ENCODE data around the gene FAM3B.

FAM3B gene

DNA sequence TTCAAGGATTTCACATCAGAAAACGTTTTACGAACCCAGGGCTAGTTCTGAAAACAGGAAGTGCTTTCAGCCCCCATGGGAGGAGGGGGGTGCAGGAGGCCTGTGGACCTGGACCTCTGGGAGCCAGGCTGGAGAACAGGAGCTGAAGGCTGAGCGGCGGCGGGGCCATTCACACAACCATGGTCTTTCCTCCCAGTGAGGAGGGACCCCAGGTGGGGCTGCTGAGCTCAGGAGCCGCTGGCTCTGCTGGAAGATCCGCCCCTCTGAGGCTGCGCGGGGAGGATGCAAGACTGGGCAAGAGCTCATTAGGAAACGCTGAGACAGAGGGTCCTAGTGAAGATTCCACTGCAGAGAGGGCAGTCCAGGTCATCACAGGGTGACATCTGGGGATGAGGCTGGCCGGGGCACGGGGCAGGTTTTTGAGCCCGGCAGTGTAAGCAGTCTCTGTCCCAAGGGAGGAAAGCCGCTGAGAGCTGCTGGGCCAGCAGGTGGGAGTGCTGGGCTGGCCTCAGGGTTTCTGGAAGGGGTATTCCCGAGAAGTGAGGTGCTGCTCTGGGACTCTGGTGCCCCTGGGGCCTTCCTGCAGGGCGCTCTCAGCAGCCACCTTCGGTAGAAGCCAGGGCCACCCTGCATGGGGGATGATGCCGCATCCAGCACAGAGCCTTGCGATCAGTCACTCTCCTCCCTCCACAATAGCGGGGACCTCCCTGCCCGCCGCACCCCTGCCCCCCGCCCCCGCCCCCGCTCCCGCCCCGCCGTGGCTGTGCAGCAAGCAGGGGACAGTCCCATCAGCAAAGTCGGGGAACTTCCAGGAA, 52.7 kb downstream of the FAM3B start:
- in situ Hi-C loops (cut with HindIII; ENCODE audit: low pct_unique_long_range_greater_than_20kb, low sequenced_read_pairs): no loop called here
- no peak for DNase-seq (ENCODE audit: low read depth in 1 of 2, low spot score in 1 of 2)
- no peak for TF ChIP-seq JUND (IDR thresholded peaks at IDR 0.05; ENCODE audit: low read depth)

DNA sequence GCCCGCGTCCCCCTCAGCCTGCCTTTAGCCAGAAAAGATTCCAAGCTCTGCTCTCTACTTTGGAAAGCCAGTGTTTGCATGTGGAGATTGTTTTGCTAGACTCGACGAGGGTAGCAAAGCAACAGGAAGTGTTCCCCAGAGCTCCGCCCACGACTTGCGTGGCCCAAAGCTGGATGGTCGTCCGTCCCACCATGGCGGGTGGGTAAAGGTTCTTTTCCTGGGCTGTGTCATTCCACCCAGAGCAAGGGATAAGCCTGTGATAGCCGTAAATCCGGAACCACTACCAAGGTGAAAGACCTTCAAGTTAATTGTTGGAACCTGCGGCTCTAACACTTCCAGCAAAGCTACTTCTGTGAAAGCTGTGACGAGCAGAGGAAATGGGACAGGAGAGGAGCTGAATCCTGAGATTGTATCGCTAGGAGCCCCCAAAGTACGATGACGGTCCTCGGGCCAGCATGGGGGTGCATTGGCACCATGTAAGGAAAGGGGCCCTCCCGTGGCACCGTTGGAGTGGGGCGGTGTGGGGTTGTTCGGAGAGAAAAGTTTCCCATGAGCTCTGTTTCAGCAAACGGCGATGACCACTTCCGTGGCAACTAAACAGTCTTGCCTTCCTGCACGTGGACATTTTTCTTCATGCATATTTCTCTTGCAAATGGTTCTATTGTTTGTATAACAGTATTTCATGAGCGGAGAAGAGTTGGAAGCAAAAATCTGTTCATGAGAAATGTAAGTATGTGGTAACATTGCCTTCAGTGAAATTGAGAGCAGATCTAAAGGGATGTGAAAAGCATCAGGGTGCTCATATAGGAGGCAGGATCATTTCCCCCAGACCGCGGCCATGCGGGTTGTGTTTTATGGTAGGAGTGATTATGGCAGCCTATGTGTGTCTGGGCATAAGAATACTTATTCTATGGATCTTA, 53.6 kb downstream of the FAM3B start:
- in situ Hi-C loops (cut with HindIII; ENCODE audit: low pct_unique_long_range_greater_than_20kb, low sequenced_read_pairs): no loop called here
- DNase-seq (ENCODE audit: low read depth in 1 of 2, low spot score in 1 of 2): no peak

DNA sequence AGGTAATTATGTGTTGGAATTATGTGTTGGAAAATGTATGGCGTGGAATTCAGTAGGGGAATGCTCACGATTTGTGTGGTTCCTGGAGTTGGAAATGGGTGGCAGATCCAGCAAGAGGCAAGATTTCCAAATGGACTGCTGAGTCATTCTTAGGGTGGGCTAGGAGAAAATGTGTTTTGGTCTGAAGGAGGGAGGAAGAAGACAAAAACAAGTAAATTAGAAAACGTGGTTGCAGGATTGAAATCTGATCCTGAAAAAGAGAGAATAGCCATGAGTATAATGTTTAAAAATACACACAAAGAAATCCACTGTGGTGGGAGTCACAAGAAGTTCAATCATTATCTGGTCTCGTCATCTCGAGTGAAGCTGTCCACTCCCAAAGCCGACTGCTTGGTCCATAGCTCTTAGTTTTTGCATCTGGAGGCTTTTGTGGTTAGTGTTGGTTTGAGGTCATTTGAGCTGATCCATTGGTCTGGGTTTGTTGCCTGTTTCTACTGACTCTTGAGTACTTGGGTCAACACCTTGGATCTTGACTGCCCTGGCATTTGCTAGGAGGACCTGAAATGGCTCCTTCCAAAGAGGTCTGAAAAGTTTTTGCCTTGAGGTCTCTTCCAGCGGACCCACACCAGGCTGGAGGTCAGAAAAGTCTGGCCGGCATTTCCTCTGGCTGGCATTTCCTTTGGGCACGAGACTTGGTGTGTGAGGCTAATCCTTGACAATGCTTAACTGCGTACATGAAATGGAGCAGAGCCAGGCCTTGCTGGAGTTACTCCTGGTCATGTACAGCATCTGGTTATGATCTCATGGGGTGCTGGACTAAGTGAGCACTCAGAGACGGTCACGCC, 54.5 kb downstream of the FAM3B start:
- DNase-seq (ENCODE audit: low read depth in 1 of 2, low spot score in 1 of 2): no peak
- TF ChIP-seq JUND (IDR thresholded peaks at IDR 0.05; ENCODE audit: low read depth): no peak
- in situ Hi-C loops (cut with HindIII; ENCODE audit: low pct_unique_long_range_greater_than_20kb, low sequenced_read_pairs): no loop called here

More for the DNA sequence above, 53.6 kb downstream of the FAM3B start:
- no peak for TF ChIP-seq JUND (IDR thresholded peaks at IDR 0.05; ENCODE audit: low read depth)

DNA sequence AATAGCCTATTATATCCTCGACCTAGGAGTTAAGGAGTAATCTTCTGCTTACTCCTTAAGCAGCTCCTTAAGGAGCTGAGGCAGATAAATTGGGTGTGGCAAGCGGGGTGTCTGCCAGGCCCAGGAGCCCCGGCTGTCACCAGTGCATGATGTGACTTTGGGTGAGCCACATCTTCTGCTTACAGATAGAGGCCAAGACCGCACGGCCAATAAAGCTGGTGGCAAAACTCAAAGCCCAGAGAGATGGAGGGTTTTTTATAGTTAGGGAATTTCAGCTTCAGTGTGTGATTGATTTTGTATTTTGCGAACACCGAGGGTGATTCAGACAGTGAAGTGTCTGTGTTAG, 55.1 kb downstream of the FAM3B start:
- no peak for DNase-seq (ENCODE audit: low read depth in 1 of 2, low spot score in 1 of 2)
- TF ChIP-seq JUND (IDR thresholded peaks at IDR 0.05; ENCODE audit: low read depth): no peak
- in situ Hi-C loops (cut with HindIII; ENCODE audit: low pct_unique_long_range_greater_than_20kb, low sequenced_read_pairs): no loop called here

DNA sequence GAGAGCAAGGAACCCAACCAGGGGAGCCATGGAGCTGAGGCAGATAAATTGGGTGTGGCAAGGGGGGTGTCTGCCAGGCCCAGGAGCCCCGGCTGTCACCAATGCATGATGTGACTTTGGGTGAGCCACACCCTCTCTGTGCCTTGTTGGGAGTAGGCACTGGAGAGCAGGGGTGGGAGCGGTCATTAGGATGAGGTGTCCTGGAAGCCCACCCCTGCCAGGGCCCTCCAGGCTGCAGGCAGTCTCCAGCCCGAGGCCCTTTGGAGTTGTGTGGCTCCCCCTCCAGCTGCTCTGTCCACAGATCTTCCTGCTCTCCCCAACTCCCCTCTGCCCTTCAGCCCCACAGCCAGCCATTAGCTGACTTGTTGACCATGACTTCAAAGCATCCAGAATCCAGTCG, 56.7 kb downstream of the FAM3B start:
- in situ Hi-C loops (cut with HindIII; ENCODE audit: low pct_unique_long_range_greater_than_20kb, low sequenced_read_pairs): no loop called here
- no peak for TF ChIP-seq JUND (IDR thresholded peaks at IDR 0.05; ENCODE audit: low read depth)

DNA sequence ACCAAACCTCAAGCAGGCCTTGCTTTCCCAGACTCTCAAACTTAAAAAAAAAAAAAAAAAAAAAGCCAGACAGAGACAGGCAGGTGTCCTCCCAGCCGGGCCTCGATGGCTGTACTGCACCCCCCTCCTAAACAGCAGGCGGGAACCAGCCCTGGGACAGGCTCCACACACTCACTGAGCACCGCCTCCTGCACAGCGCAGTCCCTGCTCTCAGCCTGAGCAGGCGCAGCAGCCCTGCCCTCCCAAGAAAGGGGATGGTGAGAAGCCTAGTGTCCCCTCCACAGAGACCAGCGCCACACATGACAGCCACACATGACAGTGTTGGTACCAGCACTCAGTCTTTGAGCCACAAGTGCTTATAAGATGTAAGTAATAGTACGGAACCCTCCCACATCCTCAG, 57.2 kb downstream of the FAM3B start:
- no peak for DNase-seq (ENCODE audit: low read depth in 1 of 2, low spot score in 1 of 2)
- no peak for TF ChIP-seq JUND (IDR thresholded peaks at IDR 0.05; ENCODE audit: low read depth)
- in situ Hi-C loops (cut with HindIII; ENCODE audit: low pct_unique_long_range_greater_than_20kb, low sequenced_read_pairs): no loop called here

More for the DNA sequence above, 56.7 kb downstream of the FAM3B start:
- no peak for DNase-seq (ENCODE audit: low read depth in 1 of 2, low spot score in 1 of 2)

DNA sequence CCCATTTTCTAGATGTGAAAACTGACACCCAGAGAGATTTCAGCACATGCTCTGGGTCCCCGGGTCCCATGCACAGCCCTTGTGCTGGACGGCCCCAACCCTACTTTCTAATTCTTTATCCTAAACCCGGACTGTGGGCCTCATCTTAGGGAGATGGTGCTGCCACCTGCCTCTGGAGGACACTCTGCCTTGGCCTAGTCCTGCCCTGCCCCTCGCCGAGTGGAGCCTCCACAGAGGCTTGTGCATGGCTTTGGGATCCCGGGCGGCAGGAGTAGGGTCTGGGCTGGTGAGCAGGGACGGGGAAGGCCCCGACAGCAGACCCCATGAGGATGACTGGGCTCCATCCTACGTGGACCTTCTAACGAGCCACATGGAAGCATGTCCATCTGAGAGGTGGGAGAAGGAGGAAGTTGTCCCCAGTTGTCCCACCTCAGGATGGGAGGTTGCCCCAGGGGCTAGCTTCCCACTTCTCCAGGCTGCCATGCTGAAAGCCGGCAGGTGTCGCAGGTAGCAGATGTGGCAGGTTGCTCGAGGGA, 57.6 kb downstream of the FAM3B start:
- DNase-seq (ENCODE audit: low read depth in 1 of 2, low spot score in 1 of 2): no peak
- TF ChIP-seq JUND (IDR thresholded peaks at IDR 0.05; ENCODE audit: low read depth): no peak
- in situ Hi-C loops (cut with HindIII; ENCODE audit: low pct_unique_long_range_greater_than_20kb, low sequenced_read_pairs): no loop called here

DNA sequence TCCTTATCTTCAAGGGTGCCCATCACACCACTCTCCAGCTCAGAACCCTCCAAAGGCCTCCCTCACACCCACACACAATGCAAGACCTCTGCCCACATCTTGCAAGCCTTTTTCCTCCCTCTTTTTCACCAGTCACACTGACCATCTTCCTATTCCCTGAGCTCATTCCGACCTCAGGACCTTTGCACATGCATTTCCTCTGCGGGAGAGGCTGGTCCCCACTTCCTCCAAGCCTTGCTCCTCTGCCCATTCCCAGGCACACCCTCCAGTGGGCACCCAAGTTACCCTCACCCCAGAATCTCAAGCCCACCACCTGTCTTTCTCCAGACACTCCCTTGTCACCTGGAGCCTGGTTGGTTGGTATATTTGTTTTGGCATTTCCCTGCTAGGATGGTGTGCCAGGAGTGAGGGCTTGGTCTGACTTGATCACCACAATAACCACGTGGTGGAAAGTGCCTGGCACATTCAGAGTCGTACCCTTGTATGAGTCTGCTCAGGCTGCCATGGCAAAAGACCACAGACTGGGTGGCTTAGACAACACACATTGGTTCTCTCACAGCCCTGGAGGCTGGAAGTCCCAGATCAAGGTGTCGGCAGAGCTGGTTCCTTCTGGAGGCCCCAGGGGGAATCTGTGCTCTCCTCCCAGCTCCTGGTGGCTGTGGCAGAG, 58.4 kb downstream of the FAM3B start:
- no peak for DNase-seq (ENCODE audit: low read depth in 1 of 2, low spot score in 1 of 2)
- no peak for TF ChIP-seq JUND (IDR thresholded peaks at IDR 0.05; ENCODE audit: low read depth)
- in situ Hi-C loops (cut with HindIII; ENCODE audit: low pct_unique_long_range_greater_than_20kb, low sequenced_read_pairs): no loop called here

DNA sequence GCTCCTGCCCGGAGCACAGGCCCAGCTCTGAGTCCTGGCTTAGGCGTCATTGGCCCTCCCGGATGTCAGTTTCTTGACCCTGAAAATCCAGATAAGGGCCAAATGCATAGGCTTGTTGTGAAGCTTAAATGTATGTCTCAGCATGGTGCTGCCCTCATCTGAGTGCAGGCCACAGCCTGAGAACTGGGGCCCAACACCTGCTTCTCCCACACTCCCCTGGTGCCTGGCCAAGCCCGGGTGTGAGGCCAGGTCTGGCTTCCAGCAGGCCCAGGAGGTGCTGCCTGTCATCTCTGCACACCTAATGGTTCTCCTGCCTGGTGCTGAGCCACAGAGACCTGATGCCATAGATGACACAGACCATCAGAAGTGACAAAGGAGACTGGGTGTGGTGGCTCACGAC, 59.3 kb downstream of the FAM3B start:
- DNase-seq (ENCODE audit: low read depth in 1 of 2, low spot score in 1 of 2): no peak
- in situ Hi-C loops (cut with HindIII; ENCODE audit: low pct_unique_long_range_greater_than_20kb, low sequenced_read_pairs): no loop called here
- no peak for TF ChIP-seq JUND (IDR thresholded peaks at IDR 0.05; ENCODE audit: low read depth)

DNA sequence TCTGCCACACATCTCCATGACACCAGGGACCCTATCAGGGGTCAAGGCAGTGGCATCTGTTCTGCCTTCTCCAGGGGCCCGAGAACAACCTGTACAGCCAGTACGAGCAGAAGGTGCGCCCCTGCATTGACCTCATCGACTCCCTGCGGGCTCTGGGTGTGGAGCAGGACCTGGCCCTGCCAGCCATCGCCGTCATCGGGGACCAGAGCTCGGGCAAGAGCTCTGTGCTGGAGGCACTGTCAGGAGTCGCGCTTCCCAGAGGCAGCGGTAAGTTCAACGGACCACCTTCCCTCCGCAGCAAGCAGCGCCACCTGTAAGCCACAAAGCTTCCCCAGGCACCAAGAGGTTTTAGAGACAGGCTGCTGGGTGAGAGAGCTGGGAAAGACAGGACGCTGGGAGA, 61.1 kb downstream of the FAM3B start:
- in situ Hi-C loops (cut with HindIII; ENCODE audit: low pct_unique_long_range_greater_than_20kb, low sequenced_read_pairs): no loop called here
- DNase-seq (ENCODE audit: low read depth in 1 of 2, low spot score in 1 of 2): no peak
- no peak for TF ChIP-seq JUND (IDR thresholded peaks at IDR 0.05; ENCODE audit: low read depth)

DNA sequence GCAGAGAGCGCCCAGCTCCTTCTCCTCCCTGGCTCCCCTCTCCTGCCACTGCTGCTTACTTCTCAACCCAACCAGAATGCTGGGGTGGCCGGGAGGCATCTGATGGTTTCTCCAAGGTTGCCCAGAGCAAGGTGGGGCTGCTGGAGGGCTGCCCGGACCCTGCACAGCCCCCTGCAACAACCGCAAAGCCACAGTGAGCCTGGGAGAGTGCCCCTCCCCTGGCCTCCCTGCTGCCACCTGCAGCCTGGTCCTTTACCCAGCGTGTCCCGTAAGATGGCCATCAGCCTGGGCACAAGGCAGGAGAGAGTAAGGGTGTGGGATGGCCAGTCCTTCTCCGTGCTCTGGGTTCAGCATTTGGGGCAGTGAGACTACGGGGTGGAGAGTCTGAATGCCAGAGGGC, 62.2 kb downstream of the FAM3B start:
- DNase-seq (ENCODE audit: low read depth in 1 of 2, low spot score in 1 of 2): no peak
- no peak for TF ChIP-seq JUND (IDR thresholded peaks at IDR 0.05; ENCODE audit: low read depth)
- in situ Hi-C loops (cut with HindIII; ENCODE audit: low pct_unique_long_range_greater_than_20kb, low sequenced_read_pairs): no loop called here

DNA sequence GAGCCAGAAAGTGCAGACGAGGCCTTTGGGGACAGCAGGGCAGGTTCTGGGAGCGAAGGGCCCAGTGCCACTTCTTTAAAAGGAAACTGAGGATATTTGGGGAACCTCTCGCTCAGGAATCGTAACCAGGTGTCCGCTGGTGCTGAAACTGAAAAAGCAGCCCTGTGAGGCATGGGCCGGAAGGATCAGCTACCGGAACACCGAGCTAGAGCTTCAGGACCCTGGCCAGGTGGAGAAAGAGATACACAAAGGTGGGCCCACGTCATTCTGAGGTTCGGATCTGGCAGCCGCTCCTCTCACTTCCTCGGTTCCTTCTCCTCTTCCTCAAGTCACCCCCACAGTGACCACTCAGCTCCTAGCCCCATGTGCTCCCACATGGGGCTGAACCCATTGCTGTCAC, 63.3 kb downstream of the FAM3B start:
- no peak for TF ChIP-seq JUND (IDR thresholded peaks at IDR 0.05; ENCODE audit: low read depth)
- in situ Hi-C loops (cut with HindIII; ENCODE audit: low pct_unique_long_range_greater_than_20kb, low sequenced_read_pairs): no loop called here
- DNase-seq (ENCODE audit: low read depth in 1 of 2, low spot score in 1 of 2): no peak
